ENCODE results near the gene NEAT1.

NEAT1 gene

DNA sequence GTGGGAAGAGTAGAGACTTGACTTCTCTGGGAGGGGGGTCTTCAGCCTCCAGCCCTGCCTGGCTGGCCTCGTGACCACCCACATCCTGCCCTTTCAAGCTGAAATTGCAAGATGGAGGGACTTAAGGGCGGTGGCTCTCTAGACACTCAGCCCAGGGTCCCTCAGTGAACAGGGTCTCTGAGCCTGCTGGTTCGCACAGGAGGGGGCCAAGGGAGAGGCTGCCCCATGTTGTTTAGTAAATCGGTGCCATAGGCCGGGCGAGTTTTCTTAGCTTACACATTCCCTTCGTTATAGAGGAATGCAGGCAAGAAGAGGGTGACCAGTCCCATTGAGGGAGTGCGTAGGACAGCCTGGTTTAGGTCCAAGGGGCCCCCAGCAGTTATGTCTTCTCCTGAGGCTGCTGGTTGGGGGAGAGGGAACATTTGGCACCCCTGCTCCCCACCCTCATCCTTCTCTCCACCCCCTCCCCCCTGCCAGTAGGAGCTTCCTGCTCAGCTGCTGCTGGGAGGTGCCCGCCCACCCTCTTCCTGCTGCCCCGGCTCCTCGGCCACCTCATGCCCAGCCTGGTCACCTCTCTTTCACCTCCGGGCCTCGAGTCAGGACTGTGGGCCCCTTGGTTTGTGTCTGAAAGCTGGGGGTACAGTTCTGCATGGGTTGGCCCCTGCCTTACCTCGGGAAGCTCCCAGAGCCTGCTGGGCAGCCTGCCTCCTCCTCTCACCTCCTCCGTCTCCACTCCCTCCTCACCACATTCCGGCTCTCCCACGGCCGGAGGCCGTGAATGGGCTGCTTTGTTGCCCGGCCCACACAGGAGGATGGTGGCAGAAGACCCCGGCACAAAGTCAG is 32.3 kb upstream of the NEAT1 start:
- DNase-seq: no peak

- no peak for DNase-seq
Measured at GRCh38 chr11:65390996-65391395, 31.6 kb upstream of the NEAT1 start.

GRCh38 chr11:65392186-65392829 is 30.3 kb upstream of the NEAT1 start:
- DNase-seq: no peak

DNA sequence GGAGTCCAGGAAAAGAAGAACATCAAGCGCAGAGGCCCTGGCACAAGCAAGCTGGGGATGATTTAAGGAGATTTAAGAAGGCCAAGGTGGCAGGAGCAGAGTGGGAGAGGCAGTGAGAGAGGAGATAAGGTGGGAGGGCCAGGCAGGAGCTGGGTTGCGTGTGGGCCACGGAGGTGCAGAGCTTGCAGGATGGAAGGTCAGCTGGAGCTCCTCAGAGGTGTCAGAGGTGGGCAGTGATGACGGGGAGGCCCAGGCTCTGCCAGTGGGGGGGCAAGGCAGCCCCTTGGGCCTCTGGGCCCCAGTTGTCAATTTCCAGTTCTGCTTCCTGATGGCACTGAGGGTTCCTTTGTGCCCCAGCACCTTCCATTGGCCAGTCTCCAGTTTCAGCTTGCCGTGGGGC is 29.7 kb upstream of the NEAT1 start:
- DNase-seq: no peak

GRCh38 chr11:65393513-65394079 is 29.0 kb upstream of the NEAT1 start:
- no peak for DNase-seq

- DNase-seq: no peak
Measured at GRCh38 chr11:65394125-65394536, 28.5 kb upstream of the NEAT1 start.

DNA sequence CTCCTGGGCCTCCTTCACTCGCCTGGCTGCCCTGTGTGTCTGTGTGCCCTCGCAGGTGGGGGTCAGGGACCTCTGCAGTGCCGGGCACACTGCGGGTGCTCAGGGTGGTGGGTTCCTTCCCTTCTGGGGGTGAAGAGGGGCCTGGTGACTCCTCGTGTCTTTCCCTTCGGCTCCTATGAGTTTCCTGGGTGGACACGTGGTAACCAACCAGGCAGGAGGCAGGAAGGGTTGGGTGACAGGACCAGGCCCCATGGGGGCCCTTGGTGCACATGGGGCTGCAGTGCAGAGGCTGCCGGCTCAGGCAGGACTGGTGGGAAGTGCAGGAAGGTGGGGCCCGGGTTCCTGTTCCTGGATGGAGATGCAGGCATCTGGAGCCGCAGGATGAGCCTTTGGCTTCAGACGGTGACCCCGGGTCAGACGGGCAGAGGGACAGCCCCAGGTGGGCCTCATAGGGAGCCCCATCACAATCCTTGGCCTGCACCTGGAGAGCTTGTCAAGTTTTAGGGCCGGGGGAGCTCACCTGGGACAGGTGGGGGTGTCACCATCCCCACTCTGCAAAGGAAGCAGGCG is 26.6 kb upstream of the NEAT1 start:
- DNase-seq: no peak

DNA sequence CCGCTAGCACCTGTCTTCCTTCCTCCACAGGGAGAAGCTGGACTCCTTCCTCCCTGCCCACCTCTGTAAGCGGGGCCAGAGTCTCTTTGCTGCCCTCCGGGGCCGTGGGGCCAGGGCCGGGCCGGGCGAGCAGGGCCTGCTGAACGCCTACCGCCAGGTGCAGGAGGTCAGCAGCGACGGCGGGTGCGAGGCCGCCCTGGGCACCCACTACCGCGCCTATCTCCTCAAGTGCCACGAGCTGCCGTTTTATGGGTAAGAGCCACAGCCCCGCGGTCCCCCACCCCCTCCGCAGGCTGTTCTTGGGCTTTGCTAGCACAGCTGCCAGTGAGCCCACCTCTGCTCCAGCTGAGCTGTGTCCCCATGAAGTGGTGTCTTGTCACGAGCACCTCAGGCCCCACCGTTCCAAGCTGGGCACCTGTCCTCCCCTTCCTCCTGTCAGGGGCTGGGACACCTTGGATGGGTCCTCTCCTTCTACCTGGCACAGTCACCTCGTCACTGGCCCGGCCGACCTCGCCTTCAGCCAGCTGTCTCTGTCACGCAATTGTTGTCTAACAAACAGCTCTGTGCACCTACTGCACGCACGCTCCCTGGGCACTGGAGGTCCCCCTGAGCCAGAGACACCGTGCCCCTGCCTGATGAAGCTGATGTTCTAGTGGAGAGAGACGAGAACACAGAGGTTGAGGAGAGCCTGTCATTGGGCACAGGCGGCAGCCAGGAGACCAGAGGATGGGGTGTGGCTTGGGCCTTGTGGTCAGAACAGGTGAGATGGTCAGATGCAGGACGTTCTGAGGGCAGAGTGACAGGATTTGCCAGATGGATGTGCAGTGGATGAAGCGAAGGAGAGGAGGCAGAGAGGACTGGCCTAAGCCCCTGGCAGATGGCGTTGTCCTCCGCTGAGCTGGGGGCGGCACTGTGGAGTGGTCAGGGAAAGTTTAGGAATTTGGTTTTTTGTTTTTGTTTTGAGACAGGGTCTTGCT is 25.5 kb upstream of the NEAT1 start:
- no peak for DNase-seq

DNA sequence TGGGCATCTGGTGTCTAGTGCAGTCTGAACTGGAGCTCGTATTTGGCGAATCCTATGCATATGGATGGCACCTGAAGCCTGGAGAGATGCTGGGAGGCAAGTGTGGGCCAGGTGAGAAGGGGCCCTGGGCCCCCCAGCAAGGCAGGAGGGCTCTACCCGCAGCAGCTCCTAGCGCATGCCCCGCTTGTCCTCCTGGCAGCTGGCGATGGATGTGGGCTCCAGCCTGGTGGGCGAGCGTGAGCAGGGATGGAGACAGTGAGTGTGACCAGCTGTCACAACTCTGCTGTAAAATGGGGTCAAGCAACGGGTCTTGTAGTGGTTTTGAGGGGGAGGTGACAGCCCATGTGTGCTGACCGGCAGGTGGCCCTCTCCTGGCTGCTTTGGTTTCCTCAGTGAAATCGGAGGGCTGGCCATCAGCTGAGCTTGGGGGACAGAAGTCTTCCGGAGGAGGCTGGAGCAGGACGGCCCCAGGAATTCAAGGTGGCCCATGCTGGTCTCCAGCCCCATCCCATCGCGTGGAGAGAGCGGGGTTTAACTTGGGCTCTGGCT is 24.2 kb upstream of the NEAT1 start:
- DNase-seq: no peak

- no peak for DNase-seq
Measured at GRCh38 chr11:65399249-65399648, 23.3 kb upstream of the NEAT1 start.

DNA sequence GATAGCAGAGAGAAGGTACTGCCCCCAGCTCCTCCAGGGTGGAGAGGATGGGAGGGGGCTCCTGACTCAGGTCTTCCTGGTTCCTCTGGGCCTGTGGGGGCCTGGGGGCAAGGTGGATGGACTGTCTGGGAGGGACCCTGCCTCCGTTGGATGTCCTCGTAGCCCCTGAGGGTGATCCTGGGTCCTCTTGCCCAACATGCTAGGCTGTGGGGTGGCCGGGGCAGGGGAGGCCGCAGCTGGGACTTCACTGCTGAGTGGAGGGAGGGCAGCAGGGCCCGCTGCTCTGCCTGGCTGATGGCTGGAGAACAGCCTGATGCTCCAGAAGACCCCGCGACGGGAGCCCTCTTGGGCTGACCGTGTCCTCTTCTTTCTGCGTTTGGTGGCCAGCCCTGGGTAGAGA is 22.8 kb upstream of the NEAT1 start:
- DNase-seq: no peak

DNA sequence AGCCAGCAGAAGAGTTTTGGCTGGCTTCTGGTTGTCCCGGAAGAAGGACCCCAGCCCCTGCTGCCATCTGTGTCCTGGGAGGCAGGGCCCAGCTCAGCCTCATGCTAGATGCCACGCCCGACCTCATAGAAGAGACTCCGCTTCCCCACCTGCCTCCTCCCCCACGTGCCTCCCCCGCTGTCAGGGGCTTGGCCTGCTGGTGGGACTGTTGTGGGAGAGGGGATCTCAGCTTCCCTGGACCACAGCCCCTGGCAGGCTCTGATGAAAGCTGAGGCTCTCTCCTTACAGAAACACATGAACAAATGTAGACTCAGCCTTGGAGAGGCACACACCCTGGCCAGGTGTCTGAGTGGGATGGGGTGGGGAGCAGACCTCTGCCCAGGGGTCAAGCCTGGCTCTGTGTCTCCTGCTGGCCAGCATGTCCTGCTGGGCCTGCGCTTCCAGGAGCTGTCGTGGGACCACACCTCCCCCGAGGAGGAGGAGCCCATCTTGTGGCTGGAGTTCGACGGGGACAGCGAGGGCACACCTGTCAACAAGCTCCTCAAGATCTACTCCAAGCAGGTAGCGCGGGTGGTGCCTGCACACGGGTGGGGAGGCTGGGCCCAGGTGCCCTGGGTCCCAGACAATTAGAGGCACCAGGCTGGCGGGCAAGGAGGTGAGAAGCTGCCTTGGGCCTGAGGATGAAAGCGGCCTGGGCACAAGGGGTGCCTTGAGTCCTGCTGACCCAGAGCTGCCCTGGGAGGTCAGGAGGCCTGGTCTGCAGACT is 22.1 kb upstream of the NEAT1 start:
- no peak for DNase-seq

- DNase-seq: no peak
Measured at GRCh38 chr11:65401073-65401802, 21.4 kb upstream of the NEAT1 start.

DNA sequence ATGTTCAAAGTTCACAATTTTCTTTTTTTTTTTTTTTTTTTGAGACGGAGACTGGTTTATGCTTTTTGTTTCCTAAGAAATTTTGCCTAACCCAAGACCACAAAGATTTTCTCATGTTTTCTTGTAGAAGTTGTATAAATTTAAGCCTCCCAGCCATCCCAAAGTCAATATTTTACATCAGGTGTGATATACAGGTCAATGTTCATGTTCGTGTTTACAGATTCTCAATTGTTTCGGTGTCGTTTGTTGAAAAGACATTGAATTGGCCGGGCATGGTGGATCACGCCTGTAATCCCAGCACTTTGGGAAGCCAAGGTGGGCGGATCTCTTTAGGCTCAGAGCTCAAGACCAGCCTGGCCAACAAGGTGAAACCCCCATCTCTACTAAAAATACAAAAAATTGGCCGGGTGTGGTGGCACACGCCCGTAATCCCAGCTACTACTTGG is 20.8 kb upstream of the NEAT1 start:
- DNase-seq: no peak

DNA sequence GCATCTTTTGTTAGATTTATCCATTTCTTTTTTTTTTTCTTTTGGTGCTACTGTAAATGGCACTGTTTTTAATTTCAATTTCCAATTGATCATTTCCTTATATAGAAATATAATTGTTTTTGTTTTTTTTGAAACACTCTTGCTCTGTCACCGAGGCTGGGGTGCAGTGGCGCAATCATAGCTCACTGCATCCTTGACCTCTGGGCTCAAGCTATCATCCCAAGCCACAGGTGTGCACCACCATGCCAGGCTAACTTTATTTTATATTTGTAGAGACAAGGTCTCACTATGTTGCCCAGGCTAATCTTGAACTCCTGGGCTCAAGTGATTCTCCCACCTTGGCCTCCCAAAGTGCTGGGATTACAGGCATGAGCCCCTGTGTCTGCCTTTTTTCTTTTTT is 19.8 kb upstream of the NEAT1 start:
- no peak for DNase-seq

DNA sequence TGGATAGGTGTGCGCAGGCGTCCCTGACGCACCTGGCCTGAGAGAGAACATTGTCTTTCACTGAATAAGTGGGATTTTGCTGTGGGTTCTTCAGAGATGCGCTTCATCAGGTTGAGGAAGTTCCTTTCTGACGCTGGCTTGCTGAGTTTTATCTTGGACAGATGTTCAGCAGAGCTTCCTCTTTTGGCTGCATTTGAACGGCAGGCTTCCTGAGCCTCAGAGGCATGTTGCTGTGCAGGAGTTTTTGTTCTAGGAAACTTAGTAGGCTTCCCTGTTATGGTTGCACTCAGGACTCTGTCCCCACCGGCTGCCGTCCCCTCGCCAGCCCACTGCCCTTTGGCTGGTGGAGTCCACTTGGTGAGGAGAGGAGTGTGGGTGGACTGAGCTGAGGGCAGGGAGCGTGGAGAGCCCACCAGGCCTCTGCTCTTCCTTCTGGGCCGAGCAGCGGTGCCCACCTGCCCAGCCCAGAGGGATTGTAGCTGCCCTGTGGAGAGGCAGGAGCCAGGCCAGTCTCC is 18.9 kb upstream of the NEAT1 start:
- no peak for DNase-seq

DNA sequence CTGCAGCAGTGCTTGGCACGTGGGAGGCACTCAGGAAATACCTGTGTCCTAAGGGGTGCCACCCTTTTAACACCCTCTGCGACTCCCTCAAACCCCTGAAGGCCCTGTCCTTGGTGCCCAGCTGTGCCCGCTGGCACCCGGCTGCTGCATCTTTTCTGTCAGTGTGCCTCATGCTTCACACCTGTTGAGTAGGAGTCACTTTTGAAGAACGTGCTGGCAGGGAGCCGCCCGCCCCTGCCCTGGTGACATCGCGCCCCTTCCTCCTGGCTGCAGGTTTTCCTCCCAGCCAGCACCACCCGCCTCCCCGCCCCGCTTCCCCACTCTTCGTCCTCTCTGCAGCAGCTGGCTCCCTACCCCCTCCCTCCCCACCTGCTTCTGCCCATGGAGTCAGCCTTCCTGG is 18.4 kb upstream of the NEAT1 start:
- DNase-seq: no peak

DNA sequence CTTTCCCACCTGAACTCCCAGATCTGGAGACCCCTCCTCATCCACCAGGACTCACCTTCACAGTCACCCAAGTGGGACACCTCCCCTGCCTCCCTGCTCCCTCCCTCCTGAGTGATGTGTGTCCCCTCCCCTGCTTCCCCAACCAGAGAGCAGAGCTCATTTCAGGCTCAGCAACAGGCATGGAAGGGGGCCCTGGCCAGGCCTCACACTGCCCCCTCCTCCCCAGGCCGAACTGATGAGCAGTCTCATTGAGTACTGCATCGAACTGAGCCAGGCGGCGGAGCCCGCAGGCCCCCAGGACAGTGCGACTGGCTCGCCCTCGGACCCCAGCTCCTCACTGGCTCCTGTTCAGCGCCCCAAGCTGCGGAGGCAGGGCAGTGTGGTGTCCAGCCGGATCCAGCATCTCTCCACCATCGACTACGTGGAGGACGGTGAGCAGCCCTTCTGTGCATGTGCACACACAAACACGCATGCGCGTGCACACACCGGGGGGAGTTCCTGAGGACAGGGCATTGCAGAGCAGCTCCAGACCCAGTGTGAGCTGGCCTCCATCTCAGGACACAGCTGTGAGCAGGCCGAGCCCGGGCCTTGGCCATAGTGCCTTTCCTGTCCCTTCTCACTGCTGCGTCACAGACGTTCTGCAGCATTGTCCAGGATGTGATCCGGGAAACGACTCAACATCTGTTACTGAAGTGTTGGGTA is 17.8 kb upstream of the NEAT1 start:
- no peak for DNase-seq

GRCh38 chr11:65410936-65411680 is 11.5 kb upstream of the NEAT1 start:
- no peak for DNase-seq

All from NCI-H1694 treated with DMSO at 0.1 percent for 48 hours (cell line).